GM23338 (cell line): ENCODE results near the gene PTPRN2. TPM values are rescaled to one million over a fixed set of nuclear protein-coding genes. Genes with fewer than 3 reads are reported as not detected.

ENCODE experiments used
- ATAC-seq: fragments of 200-7000 bp; cut with Tn5 transposase; 3 replicates; pipeline ENCODE4 v1.9.1; 2020
- DNase-seq: peaks from one replicate; pipeline ENCODE4 v3.0.0-alpha.2; 2015; ENCODE audit warnings: low spot score
- H2AFZ ChIP-seq: fragments of 200-600 bp; sonication (generic); 2 replicates; pipeline ENCODE4 v1.8.0; 2016; ENCODE audit warnings: antibody characterized with exemption, mild to moderate bottlenecking, moderate library complexity
- H3F3A ChIP-seq: fragments of 200-600 bp; sonication (generic); replicated peaks from 2 replicates; pipeline ENCODE4 v1.8.0; 2017; ENCODE audit warnings: antibody characterized with exemption, mixed run types, low read depth
- H3K27ac ChIP-seq: fragments of 200-600 bp; sonication (generic); 2 replicates; pipeline ENCODE4 v1.6.1; 2016; ENCODE audit warnings: low read depth
- H3K27me3 ChIP-seq: fragments of 200-600 bp; sonication (generic); 2 replicates; pipeline ENCODE4 v1.8.0; 2016; ENCODE audit warnings: mild to moderate bottlenecking, mixed run types, moderate library complexity; ENCODE audit not compliant: insufficient read depth
- H3K36me3 ChIP-seq: fragments of 200-600 bp; sonication (generic); 2 replicates; pipeline ENCODE4 v1.8.0; 2016; ENCODE audit warnings: mild to moderate bottlenecking; ENCODE audit not compliant: insufficient read depth
- H3K4me1 ChIP-seq: fragments of 200-600 bp; sonication (generic); 2 replicates; pipeline ENCODE4 v1.8.0; 2016; ENCODE audit warnings: mild to moderate bottlenecking, moderate library complexity; ENCODE audit not compliant: insufficient read depth
- H3K4me2 ChIP-seq: fragments of 200-600 bp; sonication (generic); 2 replicates; pipeline ENCODE4 v1.7.1; 2017; ENCODE audit warnings: mixed run types
- H3K4me3 ChIP-seq: fragments of 200-600 bp; sonication (generic); 2 replicates; pipeline ENCODE4 v1.6.1; 2016; ENCODE audit warnings: mixed run types
- H3K79me2 ChIP-seq: fragments of 200-600 bp; sonication (generic); replicated peaks from 2 replicates; pipeline ENCODE4 v1.8.0; 2017; ENCODE audit warnings: mild to moderate bottlenecking; ENCODE audit not compliant: insufficient read depth
- H3K9me2 ChIP-seq: fragments of 200-600 bp; sonication (generic); 2 replicates; pipeline ENCODE4 v1.8.0; 2017; ENCODE audit not compliant: insufficient read depth
- H4K20me1 ChIP-seq: fragments of 200-600 bp; sonication (generic); replicated peaks from 2 replicates; pipeline ENCODE4 v1.8.0; 2017; ENCODE audit warnings: mild to moderate bottlenecking; ENCODE audit not compliant: insufficient read depth
- H3K27ac Mint-ChIP-seq: 2 replicates; pipeline ENCODE4 v1.8.0; 2020; ENCODE audit warnings: inconsistent platforms, mild to moderate bottlenecking, moderate library complexity, mixed read lengths
- H3K27me3 Mint-ChIP-seq: 3 replicates; pipeline ENCODE4 v1.8.0; 2022; ENCODE audit warnings: low read depth, mild to moderate bottlenecking, moderate library complexity, mixed read lengths, inconsistent platforms; ENCODE audit not compliant: insufficient read depth, poor library complexity
- H3K36me3 Mint-ChIP-seq: 3 replicates; pipeline ENCODE4 v1.8.0; 2021; ENCODE audit warnings: low read depth, mild to moderate bottlenecking, inconsistent platforms, moderate library complexity, mixed read lengths
- H3K4me1 Mint-ChIP-seq: 3 replicates; pipeline ENCODE4 v1.8.0; 2020; ENCODE audit warnings: mild to moderate bottlenecking, inconsistent platforms, mixed read lengths
- H3K4me3 Mint-ChIP-seq: 3 replicates; pipeline ENCODE4 v1.8.0; 2021; ENCODE audit warnings: moderate library complexity, mild to moderate bottlenecking, inconsistent platforms, mixed read lengths
- H3K9me3 Mint-ChIP-seq: 3 replicates; pipeline ENCODE4 v1.8.0; 2020; ENCODE audit warnings: moderate library complexity, mild to moderate bottlenecking, inconsistent platforms, mixed read lengths
- CREB1 ChIP-seq: fragments of 250-450 bp; sonication (Bioruptor Pico); IDR thresholded peaks from 2 replicates; pipeline ENCODE4 v1.5.0; 2020; ENCODE audit warnings: low read depth, mild to moderate bottlenecking, moderate library complexity
- STAT1 ChIP-seq: IDR thresholded peaks from one replicate; pipeline ENCODE4 v1.6.1; 2016; ENCODE audit warnings: antibody characterized with exemption; ENCODE audit not compliant: unreplicated experiment
- ZNF114 ChIP-seq: fragments of 250-450 bp; sonication (Bioruptor Pico); IDR thresholded peaks from 2 replicates; pipeline ENCODE4 v1.5.0; 2020; ENCODE audit warnings: mild to moderate bottlenecking, moderate library complexity
- ZNF331 ChIP-seq: fragments of 250-450 bp; sonication (Bioruptor Pico); IDR thresholded peaks from 2 replicates; pipeline ENCODE4 v1.5.0; 2020; ENCODE audit warnings: low read depth, mild to moderate bottlenecking, moderate library complexity
- polyA plus RNA-seq: library from polyadenylated mRNA; unstranded; fragments of >200 nt; fragmentation: Nextera tagmentation; extraction: Ambion mirVana; gene quantifications from 2 replicates; pipeline ENCODE4 v1.2.1, GENCODE V29; 2016
- total RNA-seq: library from RNA; depleted of rRNA; stranded (reverse); fragments of >200 nt; shearing (Covaris generic); gene quantifications from 2 replicates; pipeline ENCODE4 v1.2.3, GENCODE V29; 2014
- TF ChIP-seq, protein P1 (sequence below): fragments of 250-450 bp; sonication (Bioruptor Pico); IDR thresholded peaks from 2 replicates; pipeline ENCODE4 v1.5.0; 2020; ENCODE audit warnings: mild to moderate bottlenecking, moderate library complexity
- TF ChIP-seq, protein P2 (sequence below), 2 experiments: fragments of 200-600 bp in 1 of 2; sonication (generic) in 1 of 2; conservative IDR thresholded peaks; 2 replicates each; pipeline versions ENCODE4 v1.5.1 to v1.6.1; 2016 to 2017; ENCODE audit warnings: antibody characterized with exemption in 2 of 2, low read depth in 2 of 2, mild to moderate bottlenecking in 2 of 2, moderate library complexity in 1 of 2

Gene PTPRN2
- total and polyA plus RNA-seq, 2 experiments from 2014 or later, result 0.87 to 4.0 TPM

DNA sequence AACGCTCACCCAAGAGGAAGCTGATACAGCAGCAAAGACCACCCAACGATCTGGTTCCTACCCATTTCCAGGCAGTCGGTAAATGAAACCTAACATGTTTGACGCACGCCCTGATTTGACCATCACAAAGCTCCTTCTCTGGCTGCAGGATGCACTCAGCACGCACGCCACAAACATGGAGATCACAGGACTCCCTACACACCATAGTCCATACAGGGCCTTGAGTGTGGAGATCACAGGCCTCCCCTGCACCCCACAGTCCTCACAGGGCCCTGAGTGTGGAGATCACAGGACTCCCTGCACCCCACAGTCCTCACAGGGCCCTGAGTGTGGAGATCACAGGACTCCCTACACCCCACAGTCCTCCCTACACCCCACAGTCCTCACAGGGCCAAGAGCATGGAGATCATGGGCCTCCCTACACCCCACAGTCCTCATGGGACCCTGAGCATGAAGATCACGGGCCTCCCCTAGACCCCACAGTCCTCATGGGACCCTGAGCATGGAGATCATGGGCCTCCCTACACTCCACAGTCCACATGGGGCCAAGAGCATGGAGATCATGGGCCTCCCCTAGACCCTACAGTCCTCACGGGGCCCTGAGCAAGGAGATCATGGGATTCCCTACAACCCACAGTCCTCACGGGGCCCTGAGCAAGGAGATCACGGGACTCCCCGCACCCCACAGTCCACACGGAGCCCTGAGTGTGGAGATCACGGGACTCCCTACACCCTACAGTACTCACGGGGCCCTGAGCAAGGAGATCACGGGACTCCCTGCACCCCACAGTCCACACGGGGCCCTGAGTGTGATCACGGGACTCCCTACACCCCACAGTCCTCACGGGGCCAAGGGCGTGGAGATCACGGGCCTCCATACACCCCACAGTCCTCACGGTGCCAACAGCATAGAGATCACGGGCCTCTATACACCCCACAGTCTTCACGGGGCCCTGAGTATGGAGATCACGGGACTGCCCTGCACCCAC, 841.6 kb downstream of the PTPRN2 start (continued):
- TF ChIP-seq, protein P1, sequence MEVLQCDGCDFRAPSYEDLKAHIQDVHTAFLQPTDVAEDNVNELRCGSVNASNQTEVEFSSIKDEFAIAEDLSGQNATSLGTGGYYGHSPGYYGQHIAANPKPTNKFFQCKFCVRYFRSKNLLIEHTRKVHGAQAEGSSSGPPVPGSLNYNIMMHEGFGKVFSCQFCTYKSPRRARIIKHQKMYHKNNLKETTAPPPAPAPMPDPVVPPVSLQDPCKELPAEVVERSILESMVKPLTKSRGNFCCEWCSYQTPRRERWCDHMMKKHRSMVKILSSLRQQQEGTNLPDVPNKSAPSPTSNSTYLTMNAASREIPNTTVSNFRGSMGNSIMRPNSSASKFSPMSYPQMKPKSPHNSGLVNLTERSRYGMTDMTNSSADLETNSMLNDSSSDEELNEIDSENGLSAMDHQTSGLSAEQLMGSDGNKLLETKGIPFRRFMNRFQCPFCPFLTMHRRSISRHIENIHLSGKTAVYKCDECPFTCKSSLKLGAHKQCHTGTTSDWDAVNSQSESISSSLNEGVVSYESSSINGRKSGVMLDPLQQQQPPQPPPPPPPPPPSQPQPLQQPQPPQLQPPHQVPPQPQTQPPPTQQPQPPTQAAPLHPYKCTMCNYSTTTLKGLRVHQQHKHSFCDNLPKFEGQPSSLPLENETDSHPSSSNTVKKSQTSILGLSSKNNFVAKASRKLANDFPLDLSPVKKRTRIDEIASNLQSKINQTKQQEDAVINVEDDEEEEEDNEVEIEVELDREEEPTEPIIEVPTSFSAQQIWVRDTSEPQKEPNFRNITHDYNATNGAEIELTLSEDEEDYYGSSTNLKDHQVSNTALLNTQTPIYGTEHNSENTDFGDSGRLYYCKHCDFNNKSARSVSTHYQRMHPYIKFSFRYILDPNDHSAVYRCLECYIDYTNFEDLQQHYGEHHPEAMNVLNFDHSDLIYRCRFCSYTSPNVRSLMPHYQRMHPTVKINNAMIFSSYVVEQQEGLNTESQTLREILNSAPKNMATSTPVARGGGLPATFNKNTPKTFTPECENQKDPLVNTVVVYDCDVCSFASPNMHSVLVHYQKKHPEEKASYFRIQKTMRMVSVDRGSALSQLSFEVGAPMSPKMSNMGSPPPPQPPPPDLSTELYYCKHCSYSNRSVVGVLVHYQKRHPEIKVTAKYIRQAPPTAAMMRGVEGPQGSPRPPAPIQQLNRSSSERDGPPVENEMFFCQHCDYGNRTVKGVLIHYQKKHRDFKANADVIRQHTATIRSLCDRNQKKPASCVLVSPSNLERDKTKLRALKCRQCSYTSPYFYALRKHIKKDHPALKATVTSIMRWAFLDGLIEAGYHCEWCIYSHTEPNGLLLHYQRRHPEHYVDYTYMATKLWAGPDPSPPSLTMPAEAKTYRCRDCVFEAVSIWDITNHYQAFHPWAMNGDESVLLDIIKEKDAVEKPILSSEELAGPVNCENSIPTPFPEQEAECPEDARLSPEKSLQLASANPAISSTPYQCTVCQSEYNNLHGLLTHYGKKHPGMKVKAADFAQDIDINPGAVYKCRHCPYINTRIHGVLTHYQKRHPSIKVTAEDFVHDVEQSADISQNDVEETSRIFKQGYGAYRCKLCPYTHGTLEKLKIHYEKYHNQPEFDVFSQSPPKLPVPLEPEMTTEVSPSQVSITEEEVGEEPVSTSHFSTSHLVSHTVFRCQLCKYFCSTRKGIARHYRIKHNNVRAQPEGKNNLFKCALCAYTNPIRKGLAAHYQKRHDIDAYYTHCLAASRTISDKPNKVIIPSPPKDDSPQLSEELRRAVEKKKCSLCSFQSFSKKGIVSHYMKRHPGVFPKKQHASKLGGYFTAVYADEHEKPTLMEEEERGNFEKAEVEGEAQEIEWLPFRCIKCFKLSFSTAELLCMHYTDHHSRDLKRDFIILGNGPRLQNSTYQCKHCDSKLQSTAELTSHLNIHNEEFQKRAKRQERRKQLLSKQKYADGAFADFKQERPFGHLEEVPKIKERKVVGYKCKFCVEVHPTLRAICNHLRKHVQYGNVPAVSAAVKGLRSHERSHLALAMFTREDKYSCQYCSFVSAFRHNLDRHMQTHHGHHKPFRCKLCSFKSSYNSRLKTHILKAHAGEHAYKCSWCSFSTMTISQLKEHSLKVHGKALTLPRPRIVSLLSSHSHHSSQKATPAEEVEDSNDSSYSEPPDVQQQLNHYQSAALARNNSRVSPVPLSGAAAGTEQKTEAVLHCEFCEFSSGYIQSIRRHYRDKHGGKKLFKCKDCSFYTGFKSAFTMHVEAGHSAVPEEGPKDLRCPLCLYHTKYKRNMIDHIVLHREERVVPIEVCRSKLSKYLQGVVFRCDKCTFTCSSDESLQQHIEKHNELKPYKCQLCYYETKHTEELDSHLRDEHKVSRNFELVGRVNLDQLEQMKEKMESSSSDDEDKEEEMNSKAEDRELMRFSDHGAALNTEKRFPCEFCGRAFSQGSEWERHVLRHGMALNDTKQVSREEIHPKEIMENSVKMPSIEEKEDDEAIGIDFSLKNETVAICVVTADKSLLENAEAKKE (CRISPR knock-in tag), result no peak
- TF ChIP-seq CREB1 (CRISPR knock-in tag) (no peak), ZNF114 (no peak)

DNA sequence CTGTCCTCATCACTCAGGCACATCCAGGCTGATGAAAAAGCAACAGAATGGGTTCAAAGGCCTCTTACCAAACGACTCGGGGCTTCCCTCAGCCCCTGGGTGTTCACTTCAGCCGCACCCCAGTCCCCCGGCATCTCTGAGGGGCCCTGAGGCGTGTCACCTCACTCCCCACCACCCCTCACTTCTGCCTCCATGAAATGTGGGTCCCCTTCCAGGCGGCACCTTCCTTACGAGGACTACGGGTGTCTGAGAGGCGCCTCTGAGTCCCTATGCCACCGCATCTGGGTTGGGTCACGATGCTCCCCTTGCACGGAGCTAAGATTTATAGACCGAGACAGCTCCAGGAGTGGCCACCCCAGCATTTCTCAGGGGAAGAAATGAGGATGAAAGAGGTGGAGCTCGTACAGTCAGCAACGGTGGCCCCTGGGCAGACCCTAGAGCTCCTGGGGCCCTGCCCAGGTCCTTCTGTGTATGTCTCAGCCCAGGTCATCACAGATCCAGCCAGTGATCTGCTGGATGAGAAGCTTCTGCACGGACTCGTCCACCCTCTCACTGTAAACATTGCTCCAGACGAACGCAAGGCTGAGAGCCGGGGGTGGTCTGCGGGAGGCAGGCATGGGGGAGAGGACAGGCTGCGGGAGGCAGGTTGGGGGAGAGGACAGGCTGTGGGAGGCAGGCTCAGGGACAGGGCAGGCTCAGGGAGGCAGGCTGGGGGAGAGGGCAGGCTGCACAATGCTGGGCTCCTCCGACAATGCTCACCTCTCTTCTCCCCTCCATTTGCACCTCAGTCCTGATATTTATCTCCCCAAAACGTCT, 842.6 kb downstream of the PTPRN2 start:
- Mint-ChIP-seq H3K36me3 (peaks cover 41% of the 10 kb centered on the region), H3K9me3 (peaks cover 87% of the 10 kb centered on the region), H3K4me1 (no peaks in the 10 kb centered on the region), H3K27ac (no peak overlapping the region), H3K4me3 (no peak overlapping the region), H3K27me3 (peaks cover 3% of the 10 kb centered on the region)
- H3K79me2 ChIP-seq, result no peaks in the 10 kb centered on the region
- ATAC-seq, result no peak
- no peaks in the 10 kb centered on the region for H3F3A ChIP-seq
- DNase-seq, result no peak
- H3K27me3 ChIP-seq, result no peaks in the 10 kb centered on the region
- H3K9me2 ChIP-seq, result no peaks in the 10 kb centered on the region
- no peak overlapping the region for H3K4me2 ChIP-seq
- H3K36me3 ChIP-seq, result no peaks in the 10 kb centered on the region
- H4K20me1 ChIP-seq, result no peaks in the 10 kb centered on the region
- no peaks in the 10 kb centered on the region for H3K4me1 ChIP-seq
- no peak overlapping the region for H3K27ac ChIP-seq
- no peak overlapping the region for H3K4me3 ChIP-seq
- H2AFZ ChIP-seq, result no peak overlapping the region
- TF ChIP-seq ZNF331 (CRISPR knock-in tag), result no peak
- no peak for TF ChIP-seq STAT1
- no peak for TF ChIP-seq CREB1 (CRISPR knock-in tag)
- TF ChIP-seq, protein P2, sequence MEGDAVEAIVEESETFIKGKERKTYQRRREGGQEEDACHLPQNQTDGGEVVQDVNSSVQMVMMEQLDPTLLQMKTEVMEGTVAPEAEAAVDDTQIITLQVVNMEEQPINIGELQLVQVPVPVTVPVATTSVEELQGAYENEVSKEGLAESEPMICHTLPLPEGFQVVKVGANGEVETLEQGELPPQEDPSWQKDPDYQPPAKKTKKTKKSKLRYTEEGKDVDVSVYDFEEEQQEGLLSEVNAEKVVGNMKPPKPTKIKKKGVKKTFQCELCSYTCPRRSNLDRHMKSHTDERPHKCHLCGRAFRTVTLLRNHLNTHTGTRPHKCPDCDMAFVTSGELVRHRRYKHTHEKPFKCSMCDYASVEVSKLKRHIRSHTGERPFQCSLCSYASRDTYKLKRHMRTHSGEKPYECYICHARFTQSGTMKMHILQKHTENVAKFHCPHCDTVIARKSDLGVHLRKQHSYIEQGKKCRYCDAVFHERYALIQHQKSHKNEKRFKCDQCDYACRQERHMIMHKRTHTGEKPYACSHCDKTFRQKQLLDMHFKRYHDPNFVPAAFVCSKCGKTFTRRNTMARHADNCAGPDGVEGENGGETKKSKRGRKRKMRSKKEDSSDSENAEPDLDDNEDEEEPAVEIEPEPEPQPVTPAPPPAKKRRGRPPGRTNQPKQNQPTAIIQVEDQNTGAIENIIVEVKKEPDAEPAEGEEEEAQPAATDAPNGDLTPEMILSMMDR (conservative IDR thresholded peaks at IDR 0.05; ENCODE audit: low read depth in 2 of 2), result no peak
